NCI-H2227 (cell line): ENCODE results near the gene UMODL1.

Experiments
- DNase-seq: peaks from one replicate; lab custom pipeline; 2025; ENCODE audit not compliant: unreplicated experiment; lab: John Stamatoyannopoulos, UW

UMODL1 gene

DNA sequence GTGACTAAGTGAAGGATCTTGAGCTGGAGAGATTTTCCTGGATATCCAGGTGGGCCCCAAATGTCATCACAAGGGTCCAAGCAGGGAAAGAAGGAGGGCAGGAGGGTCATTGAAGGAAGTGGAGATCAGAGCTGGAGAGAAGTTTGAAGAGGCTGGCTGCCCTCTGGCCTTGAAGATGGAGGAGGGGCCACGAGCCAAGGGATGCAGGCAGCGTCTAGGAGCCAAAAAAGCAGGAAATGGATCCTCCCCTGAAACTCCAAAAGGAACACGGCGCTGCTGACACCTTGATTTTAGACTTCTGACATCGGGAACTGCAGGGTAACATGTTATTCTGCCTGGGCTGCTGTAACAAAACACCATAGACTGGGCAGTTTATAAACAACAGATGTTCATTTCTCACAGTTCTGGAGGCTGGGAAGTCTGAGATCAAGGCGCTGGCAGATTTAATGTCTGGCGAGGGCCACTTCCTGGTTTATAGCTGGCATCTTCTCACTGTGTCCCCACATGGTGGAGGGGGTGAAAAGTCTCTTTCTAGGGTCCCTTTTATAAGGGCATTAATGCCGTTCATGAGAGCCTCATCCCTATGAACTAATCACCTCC, 32.2 kb upstream of the UMODL1 start:
- no peak for DNase-seq

- no peak for DNase-seq
Observed at GRCh38 chr21:42039470-42039901, 31.6 kb upstream of the UMODL1 start.

- DNase-seq, result no peak
Observed at GRCh38 chr21:42039911-42040351, 31.2 kb upstream of the UMODL1 start.

DNA sequence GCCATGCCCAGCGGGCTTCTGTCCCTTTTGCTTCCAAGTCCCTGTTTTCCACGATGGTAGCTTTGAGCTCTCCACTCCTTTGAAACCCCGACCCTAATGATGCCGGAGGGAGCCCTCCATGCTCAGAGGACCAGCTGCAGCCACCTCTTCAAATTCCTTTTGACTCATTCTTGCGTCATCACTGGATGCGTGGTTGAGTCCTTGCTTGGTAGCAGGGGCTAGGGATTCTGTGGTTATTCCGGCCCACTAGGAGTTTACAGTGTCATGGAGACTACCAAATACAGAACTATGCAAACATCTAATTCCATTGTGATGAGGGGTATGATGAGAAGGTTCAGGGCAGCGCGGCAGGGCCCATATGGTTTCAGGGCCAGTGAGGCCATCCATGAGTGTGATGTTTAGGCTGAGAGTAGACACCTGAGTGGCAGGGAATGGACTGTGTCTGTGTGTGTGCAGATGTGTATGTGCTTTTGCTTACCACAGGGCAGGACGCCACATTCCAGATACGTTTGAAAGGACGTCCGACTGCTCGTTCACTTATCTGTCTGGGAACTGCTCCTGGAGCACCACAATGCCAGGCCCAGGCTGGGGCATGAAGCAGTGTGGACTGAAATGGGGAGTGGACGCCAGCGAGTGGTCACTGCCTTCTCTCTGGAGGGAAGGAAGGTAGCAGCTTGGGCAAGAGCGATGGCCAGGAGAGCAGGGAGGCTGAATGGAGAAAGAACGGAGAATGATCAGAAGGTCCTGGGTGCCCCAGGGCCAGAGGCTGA, 30.5 kb upstream of the UMODL1 start:
- no peak for DNase-seq

GRCh38 chr21:42041246-42041645, 29.9 kb upstream of the UMODL1 start:
- no peak for DNase-seq

- DNase-seq, result no peak
Observed at GRCh38 chr21:42041711-42042110, 29.4 kb upstream of the UMODL1 start.

- no peak for DNase-seq
Observed at GRCh38 chr21:42042651-42043050, 28.5 kb upstream of the UMODL1 start.

GRCh38 chr21:42043201-42043895, 27.8 kb upstream of the UMODL1 start:
- DNase-seq, result no peak

GRCh38 chr21:42043961-42044360, 27.2 kb upstream of the UMODL1 start:
- no peak for DNase-seq

DNA sequence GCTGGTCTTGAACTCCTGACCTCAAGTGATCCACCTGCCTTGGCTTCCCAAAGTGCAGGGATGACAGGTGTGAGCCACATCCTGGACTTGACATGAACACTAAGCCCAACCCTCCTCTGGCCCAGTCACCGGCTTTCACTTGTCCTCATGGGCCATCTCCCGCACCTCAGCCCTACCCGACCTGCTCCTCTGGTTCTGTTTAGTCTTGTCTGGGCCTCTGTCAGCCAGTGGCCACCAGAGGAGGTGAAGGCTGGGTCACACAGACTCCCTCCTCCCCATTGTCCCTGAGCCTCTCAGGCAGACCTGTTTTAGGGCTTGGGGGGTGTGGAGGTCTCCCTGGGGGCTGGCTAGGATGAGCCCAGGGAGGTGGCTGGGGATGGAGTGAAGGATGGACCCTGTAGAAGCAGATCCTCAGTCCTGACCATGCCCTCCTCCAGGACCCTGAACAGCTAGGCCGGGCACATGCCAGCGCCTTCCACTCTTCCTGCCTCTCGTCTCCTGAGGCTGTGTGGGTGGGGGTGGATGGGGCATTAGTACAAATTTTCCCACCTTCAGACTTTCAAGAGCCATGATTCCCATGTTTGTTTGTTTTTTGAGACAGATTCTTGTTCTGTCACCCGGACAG, 26.1 kb upstream of the UMODL1 start:
- no peak for DNase-seq

DNA sequence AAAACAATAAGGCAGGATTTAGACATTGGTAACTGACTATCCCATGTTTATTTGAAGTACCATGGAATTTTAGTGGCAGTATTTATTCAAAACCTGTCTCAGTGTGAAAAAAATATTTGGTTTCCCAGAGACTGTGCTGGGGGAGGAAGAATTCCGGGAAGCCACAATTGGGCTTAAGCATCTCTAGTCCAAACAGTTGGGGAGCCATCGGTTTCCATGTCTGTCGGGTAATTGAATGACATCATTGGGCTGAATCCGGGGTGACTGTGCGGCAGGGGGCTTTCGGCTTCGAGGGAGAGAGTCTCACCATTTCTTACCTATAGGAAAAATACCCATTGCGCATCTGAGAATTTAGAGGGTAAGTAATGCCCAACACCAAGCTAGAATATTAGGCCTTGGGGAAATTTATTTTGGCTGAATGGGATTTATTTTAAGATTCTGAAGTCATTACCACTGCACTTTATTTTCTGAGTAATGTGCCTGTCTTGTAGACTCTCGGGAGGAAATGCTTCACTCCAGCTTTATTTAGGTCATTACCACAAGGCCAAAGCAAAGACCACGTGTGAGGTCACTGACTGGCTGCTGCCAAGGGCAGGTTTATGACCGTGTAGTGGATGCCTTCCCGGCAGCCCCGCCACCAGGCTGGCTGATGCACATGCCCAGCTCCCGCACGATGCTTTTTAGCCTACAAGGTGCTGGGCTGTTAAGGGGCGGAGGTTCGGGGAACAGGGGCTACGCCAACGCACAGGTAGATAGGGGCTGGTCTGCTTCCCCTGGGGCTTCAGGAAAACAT, 23.1 kb upstream of the UMODL1 start:
- no peak for DNase-seq

GRCh38 chr21:42048870-42049577, 22.1 kb upstream of the UMODL1 start:
- no peak for DNase-seq

DNA sequence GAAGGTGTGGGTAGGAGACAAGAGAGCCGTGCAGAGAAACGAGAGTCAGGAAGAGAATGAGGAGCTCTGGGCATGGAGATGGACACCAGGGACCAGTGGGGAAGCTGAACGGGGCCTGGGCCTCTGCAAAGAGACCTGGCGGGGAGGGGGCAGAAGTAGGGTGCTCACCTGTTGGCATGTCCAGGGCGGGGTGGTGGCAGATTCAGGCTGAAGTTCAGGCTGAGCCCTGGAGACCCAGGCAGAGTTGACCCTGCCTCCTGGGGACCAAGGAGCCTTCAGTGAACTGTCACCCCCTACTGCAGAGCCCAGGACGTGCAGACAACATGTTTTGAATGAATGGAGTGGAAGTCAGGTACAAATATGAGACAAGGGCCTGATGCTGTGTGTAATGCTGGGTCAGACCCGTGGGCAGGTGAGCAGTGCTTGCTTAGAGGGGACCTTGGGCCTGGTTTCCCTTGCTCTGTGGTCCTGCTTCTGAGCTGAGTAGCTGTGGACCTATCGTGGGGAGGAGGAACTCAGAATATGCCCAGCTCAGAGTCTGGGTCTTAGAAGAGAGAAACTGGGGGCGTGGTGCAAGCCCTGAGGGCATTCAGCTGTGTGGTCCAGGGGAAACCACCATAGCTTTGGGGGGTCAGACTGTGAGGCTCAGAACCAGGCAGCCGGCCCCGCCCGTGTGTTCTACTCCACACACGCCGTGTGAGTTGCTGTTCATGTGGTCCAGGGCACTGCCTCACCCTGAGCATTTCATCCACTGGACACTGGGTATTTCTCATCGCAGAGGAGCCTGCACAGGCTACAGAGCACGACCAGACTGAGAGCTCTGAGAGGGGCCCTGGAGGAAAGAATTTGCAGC, 21.3 kb upstream of the UMODL1 start:
- no peak for DNase-seq

DNA sequence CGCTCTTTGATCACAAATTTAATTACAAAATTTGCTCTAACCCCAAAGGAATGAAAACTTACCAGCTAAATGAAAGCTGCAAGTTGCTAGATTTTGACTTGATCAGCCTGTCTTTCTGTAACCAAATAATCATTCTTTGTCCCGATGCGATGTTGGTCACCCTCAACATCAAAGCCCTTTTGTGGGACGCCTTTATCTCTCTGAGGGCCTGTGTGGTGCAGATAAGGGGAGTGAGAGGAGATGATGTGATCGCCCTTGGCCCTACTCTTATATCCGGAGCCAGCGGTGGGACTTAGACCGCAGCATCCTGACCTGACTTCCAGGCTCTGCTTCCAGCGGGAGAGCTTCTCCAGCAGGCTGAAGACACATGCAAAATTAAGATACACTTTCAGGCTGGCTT, 19.3 kb upstream of the UMODL1 start:
- no peak for DNase-seq

DNA sequence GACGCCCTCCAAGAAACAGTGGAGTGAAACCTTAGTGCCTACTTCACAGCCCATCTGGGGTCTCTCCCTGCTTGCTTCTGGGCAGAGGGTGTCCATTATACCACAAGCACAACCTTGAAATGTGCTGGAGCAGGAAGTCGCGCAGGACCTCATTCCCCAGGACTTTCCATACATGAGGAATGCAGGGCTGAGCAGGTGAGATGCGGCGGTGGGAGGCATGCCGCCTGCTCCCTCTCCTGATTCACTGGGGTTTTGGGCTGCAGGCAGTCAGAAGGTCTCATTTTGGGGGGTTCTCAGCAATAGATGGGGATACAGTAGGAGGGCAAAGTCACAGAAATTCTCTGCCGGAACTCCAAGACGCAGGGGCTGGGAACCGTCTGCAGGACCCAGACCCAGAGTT, 15.7 kb upstream of the UMODL1 start:
- no peak for DNase-seq

- no peak for DNase-seq
Observed at GRCh38 chr21:42056468-42056867, 14.6 kb upstream of the UMODL1 start.

- DNase-seq, result no peak
Observed at GRCh38 chr21:42056996-42057689, 14.0 kb upstream of the UMODL1 start.

DNA sequence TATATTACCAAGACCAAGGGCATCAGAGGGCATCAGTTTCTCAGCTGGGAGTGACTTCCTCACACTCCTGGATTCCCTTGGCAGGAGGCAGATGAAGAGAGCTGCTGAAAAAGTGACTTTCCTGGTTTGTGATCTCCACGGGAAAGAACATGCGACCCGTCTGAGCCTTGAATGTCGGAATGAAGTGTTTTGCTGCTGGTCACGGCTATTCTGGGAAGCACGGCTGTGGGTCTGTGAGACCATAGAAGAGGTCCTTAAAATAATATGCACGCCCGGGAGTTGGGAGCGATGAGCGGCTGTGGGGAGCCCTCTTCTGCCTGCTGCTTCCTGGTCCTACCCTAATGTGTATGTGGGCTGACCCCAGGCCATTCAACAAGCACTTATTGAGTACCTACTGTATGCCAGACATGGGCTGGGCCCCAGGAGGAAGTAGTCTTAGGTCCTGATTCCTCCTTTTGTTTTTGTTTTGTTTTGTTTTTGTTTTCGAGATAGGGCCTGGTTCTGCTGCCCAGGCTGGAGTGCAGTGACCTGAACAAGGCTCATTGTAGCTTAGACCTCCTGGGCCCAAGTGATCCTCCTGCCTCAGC, 13.2 kb upstream of the UMODL1 start:
- no peak for DNase-seq
